ACHN (cell line): Measurements from ENCODE around the gene TMEM44.
"Not testable (repeated sequence)": the region's sequence is repeated elsewhere in the genome, so short reads cannot be mapped to it uniquely, and the experiment has no call there.

ENCODE experiments used
- DNase-seq: peaks from one replicate; pipeline ENCODE4 v3.0.0-alpha.2; 2015
- in situ Hi-C: cut with HindIII; loops from 2 replicates; pipeline ENCODE4 v1.10.0; 2017; ENCODE audit warnings: low sequenced_read_pairs, low pct_ligation_motif_present, low pct_unique_long_range_greater_than_20kb

TMEM44 gene

GRCh38 chr3:194570898-194571297, 62.3 kb downstream of the TMEM44 start:
- DNase-seq = no peak
- in situ Hi-C loops = no loop called here

- in situ Hi-C loops = no loop called here
- no peak for DNase-seq
These were observed 63.0 kb downstream of the TMEM44 start for GRCh38 chr3:194570235-194570634.

- in situ Hi-C loops = no loop called here
- no peak for DNase-seq
These were observed 64.0 kb downstream of the TMEM44 start for GRCh38 chr3:194569252-194569651.

DNA sequence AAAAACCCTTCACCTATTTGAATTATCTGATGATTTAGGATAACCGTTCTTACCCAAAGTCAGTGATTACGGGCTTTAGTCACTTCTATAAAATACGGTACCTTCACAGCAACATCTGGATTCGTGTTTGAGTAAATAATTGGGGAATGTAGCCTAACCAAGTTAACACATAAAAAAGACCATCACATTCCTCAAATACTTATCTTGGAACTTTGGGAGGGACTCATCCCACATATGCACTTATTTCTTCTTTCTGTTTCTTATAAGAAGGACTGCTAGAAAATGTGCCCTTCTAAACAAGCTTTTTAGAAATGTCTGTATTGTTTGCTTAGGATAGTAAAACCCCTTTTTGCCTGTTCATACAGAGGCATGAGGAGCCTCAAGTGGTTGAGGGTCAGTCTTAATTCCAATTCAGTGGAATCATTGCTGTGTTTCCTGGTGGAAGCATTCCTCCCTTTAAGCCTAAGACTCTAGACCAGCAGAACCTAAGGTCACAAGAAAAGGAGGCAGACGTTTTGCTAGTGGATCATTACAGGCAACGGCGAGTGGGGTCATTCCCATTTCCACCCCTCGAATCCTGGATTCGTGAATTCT, 67.5 kb downstream of the TMEM44 start:
- in situ Hi-C loops = no loop called here
- no peak for DNase-seq

DNA sequence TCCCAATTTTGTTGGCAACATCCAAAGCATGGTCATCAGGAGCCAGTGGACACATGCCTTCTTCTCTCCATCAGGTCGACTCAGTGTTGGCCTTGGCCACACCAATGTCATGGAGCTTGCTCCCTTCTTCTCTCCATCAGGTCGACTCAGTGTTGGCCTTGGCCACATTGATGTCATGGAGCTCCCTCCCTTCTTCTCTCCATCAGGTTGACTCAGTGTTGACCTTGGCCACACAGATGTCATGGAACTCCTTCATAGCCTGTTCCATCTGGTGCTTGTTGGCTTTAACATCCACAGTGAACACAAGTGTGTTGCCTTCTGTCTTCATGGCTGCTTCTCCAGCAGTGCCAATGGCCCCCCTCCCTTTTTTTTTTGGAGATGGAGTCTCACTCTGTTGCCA, 70.2 kb downstream of the TMEM44 start:
- no peak for DNase-seq
- in situ Hi-C loops = no loop called here

- in situ Hi-C loops = no loop called here
- no peak for DNase-seq
These were observed 71.8 kb downstream of the TMEM44 start for GRCh38 chr3:194561306-194561974.

DNA sequence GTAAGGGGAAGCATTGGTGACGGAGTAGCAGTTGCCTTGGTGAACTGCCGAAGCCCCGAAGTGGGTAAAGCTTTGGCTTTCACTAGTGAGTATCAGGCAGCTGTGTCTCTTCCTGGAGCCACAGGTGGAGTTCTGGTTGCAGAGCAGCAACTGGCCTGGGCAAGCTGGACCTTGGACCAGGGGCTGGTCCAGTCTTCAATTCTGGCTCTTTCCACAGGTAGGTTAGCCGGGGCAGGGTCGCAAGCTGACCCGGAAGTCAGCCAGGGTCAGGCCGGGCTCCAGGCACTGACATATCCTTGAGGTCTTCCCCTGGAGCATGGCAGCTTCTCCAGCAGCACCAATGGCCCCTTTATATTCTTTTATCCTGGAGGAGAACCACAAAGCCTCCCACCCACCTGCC, 73.2 kb downstream of the TMEM44 start:
- no peak for DNase-seq
- in situ Hi-C loops = no loop called here

DNA sequence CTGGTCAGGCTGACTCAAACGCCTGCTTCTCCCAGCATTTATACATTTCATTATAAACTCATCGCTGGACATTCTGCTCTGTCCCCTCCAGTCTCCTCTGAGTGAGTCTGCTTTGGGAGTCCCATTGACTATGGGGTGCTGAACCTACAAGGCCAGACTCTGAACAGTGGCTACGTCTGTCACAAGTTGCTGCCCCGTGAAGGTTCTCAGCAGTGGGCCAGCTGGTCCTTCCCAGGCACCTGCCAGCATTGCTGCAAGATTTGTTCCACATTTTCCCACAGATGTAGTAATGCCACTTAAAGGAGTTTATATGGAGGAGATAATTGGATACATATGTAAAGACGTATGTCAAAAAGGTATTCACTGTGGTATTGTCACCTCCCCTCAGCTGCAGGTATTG, 73.7 kb downstream of the TMEM44 start:
- DNase-seq = no peak
- in situ Hi-C loops = no loop called here

DNA sequence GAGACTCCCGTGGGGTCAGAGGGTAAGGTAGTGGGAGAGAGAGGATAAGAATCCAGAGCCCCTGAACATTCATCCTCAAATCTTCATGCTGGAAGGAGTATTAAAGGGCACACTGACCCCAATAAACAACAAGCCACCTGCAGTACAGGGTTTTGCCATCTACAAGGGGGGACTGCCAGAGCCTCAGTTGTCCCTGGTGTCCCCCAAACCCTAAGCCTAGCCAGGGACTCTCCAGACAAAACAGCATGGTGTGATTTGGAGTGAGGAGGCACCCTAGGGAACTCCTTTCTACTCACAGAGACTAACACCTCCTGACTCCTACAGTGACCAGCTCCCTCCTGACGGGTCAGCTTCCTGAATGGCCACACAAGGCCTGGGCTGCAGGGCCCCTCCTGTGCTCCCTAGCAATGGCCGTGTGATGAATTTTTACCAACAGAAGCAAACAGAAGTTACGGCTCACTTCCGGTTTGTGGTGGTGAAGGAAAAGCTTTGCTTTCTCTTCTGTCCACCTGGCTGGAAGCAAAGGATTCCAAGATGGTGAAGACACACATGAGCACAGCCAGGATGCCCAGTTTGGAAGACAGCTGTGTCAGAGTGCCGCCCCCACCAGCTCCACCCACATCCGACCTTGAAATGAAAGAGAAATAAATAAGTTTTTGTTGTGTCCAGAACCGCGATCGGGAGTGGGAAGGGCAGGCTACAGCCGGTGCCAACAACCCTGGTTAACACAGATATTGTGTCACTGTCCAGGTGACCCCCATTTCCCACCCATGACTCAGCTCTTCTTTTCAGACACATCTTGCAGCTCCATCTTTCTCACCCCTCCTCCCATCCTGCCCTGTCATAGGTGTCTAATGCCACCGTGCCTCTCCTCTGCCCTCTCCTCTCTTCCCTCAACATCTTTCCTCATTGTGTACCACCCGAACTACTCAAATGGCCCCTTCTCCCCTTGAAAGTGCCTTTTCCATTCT, 76.8 kb downstream of the TMEM44 start:
- in situ Hi-C loops = no loop called here
- DNase-seq = no peak

- DNase-seq = no peak
- in situ Hi-C loops = no loop called here
These were observed 77.8 kb downstream of the TMEM44 start for GRCh38 chr3:194555175-194556062.

DNA sequence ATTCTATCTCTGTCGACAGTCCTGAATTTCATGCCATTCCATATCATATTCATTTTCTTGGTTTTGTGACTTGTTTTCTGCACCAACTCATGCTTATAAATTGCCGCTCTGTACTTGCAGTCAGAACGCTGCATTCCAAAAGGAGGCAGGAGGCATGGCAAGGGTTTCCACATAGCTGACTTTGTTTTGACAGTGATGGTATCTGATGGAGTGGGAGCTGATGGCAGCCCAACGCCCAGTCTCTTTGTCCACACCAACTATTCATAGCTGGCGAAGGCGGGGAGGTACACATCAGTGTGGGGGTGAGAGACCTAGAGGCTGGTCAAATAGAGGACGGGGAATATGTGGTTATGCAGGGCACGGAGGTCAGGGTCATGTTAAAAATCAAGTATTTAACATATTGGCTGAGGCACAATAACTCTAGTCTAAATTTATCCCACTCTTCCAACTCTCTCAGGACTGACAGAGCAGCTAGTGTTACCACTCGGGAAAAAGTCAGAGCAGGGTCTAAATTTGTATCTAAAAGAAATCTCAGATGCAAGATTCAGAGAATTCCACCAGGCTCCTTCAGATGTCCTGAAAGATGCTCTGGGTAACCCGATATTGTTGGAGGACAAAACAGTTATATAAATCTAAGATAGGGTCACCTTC, 78.6 kb downstream of the TMEM44 start:
- no peak for DNase-seq
- in situ Hi-C loops = no loop called here

GRCh38 chr3:194552327-194552949, 80.8 kb downstream of the TMEM44 start:
- no peak for DNase-seq

DNA sequence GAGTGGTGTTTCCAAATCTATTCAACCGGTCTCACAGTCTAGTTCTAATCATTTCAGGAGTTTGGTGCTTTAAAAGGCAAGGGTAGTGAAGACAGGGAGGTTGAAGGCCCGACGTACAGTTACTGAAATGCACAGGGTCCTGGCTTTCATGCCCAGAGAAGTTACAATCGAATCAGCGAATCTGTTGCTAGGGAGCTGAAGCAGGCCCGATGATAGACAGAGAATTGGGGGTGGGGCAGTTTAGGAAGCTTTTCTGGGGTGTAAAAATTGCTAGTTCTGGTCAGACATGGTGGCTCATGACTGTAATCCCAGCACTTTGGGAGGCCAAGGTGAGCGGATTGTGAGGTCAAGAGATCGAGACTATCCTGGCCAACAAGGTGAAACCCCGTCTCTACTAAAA, 83.4 kb downstream of the TMEM44 start:
- DNase-seq = no peak
- in situ Hi-C loops = no loop called here

More at GRCh38 chr3:194552327-194552949, 80.8 kb downstream of the TMEM44 start:
- in situ Hi-C loops = no loop called here

DNA sequence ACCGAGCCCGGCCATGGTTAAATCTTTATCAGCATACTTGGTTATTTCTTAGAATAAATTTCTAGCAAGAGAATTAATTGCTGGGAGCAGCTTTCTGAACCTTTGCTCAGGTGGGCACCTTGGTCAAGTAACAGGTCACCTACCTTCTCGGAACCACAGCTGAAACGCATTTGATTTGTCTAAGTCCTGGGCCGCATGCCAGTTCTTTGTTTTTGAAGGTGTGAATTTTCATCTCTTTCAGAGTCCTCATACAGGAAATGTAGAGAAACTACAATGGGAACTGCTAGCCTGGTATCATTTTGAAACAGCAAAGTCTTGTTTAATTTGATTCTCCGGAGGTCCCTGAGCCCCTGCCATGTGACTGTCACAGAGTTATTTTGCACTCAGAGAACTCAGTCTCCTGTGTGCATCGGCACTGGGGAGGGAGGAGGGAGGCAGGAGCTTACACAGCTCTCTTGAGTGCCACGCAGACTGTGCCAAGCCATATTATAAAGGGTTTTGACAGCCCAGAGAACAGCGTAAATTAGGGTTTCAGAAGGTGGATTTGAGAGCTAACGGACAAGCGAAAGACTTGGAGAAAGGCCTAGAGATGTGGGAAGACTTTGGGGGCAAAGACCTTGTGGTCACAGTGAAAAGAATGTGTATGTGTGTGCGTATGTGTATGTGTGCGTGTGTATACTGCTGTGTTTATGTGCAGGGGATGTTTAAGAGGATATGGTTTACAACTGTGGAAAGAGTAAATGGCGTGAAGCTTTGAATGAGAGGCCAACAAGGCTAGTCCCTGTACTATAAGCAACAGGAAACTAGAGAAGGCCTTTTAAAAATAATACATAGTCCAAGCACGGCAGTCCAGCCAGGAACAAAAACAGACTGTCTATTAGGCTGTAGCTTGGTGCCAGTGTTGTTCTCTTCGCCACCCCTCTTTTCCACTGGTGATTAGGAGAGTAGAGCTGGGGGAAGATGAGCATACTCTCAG, 84.6 kb downstream of the TMEM44 start:
- in situ Hi-C loops = no loop called here
- DNase-seq = no peak

- no peak for DNase-seq
- in situ Hi-C loops = no loop called here
These were observed 86.2 kb downstream of the TMEM44 start for GRCh38 chr3:194547042-194547441.

DNA sequence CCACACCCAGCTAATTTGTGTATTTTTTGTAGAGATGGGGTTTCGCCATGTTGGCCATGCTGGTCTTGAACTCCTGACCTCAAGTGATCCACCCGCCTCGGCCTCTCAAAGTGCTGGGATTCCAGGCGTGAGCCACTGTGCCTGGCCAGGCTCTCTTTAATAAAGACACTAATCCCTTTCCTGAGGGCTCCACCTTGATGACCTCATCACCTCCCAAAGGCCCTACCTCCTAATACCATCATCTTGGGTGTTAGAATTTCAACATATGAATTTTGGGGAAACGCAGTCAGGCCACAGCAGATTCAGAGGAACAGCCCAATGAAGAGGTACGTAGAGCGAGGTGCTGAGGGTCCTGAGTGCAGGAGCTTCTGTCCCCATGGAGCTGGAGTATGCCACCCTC, 87.7 kb downstream of the TMEM44 start:
- DNase-seq, in situ Hi-C loops: not testable (repeated sequence)

DNA sequence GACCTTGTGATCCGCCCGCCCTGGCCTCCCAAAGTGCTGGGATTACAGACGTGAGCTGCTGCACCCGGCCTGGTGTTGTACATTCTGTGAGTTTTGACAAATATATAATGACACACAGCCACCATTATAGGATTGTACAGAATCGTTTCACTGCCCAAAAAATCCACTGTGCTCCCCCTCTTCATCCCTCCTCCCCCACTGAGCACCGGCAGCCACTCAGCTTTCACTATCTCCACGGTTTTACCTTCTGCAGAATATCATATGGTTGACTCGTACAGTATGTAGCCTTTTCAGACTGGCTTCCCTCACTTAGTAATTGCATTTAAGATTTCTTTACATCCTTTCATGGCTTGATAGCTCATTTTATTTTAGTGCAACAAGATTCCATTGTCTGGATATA, 89.7 kb downstream of the TMEM44 start:
- DNase-seq = no peak
- in situ Hi-C loops = no loop called here
